ENCODE results near the gene SLFNL1.

The SLFNL1 gene

GRCh38 chr1:40985161-40985560 lies 36.4 kb downstream of the SLFNL1 start:
- no peak for DNase-seq

GRCh38 chr1:40984531-40984930 lies 37.0 kb downstream of the SLFNL1 start:
- DNase-seq = no peak

- DNase-seq = no peak
These were observed 37.5 kb downstream of the SLFNL1 start for GRCh38 chr1:40984066-40984465.

- no peak for DNase-seq
These were observed 38.2 kb downstream of the SLFNL1 start for GRCh38 chr1:40983286-40983685.

- DNase-seq = no peak
These were observed 38.8 kb downstream of the SLFNL1 start for GRCh38 chr1:40982721-40983120.

GRCh38 chr1:40981691-40982448 lies 39.7 kb downstream of the SLFNL1 start:
- DNase-seq = no peak

- DNase-seq = no peak
These were observed 40.9 kb downstream of the SLFNL1 start for GRCh38 chr1:40980453-40981121.

GRCh38 chr1:40980068-40980452 lies 41.5 kb downstream of the SLFNL1 start:
- no peak for DNase-seq

- DNase-seq = peak; percentile 91 to 95
These were observed 42.1 kb downstream of the SLFNL1 start, which contains the start of gene CTPS1 for GRCh38 chr1:40979241-40980067. TSS of gene CTPS1 (plus strand) at chr1:40979696. CDS start at chr1:40983291, 3,595 bp downstream.

- DNase-seq = no peak
These were observed 42.7 kb downstream of the SLFNL1 start for GRCh38 chr1:40978886-40979240.

GRCh38 chr1:40977716-40978115 lies 43.8 kb downstream of the SLFNL1 start:
- DNase-seq = no peak

- no peak for DNase-seq
These were observed 44.4 kb downstream of the SLFNL1 start for GRCh38 chr1:40976952-40977690.

- no peak for DNase-seq
These were observed 46.6 kb downstream of the SLFNL1 start for GRCh38 chr1:40974945-40975344.

GRCh38 chr1:40973912-40974311 lies 47.6 kb downstream of the SLFNL1 start:
- no peak for DNase-seq

GRCh38 chr1:40971966-40972365 lies 49.6 kb downstream of the SLFNL1 start:
- DNase-seq = no peak

- DNase-seq = no peak
These were observed 52.1 kb downstream of the SLFNL1 start for GRCh38 chr1:40969445-40969844.

GRCh38 chr1:40966417-40966816 lies 55.1 kb downstream of the SLFNL1 start:
- DNase-seq = no peak
